Measurements from ENCODE around the gene M1AP. TPM values are rescaled to one million over a fixed set of nuclear protein-coding genes. Genes with fewer than 3 reads are reported as not detected.

The M1AP gene
- total RNA-seq, 1 experiment from 2014 or later: not detected

GRCh38 chr2:74618410-74619083 is 29.6 kb downstream of the M1AP start:
- no peaks in the 10 kb centered on the region for H3K79me2 ChIP-seq (ENCODE audit: low read length)
- ATAC-seq: no peak
- CTCF ChIA-PET: no interaction called here

DNA sequence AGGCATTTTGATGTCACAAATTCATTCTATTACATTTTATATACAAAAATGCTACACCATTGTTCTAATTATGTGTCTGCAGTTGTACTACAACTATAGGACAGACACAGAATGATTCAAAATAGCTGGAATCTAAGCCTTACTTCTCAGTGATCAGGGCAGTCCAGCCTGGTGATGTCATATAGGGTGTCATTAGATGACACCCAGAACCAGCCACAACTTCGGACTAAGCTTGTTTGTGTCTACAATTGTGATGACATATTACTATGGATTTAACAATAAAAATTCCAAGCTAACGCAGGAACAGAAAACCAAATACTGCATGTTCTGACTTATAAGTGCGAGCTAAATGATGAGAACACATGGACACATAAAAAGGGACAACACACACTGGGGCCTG is 31.0 kb downstream of the M1AP start:
- Histone ChIP-seq H3K9me2 (replicated peaks; ENCODE audit: low read length) (no peaks in the 10 kb centered on the region), H3K4me3 (ENCODE audit: low read length) (no peak overlapping the region), H3F3A (ENCODE audit: low read length, unreplicated experiment) (no peaks in the 10 kb centered on the region), H3K36me3 (ENCODE audit: low read depth, low read length) (no peaks in the 10 kb centered on the region), H4K20me1 (ENCODE audit: low read length) (no peaks in the 10 kb centered on the region), H3K9me3 (ENCODE audit: low read length) (no peaks in the 10 kb centered on the region), H3K27ac (ENCODE audit: low read length) (no peak overlapping the region), H3K4me1 (ENCODE audit: insufficient read depth, low read length) (no peaks in the 10 kb centered on the region), H3K79me2 (ENCODE audit: low read length) (no peaks in the 10 kb centered on the region), H3K9ac (ENCODE audit: low read length) (no peak overlapping the region), H3K27me3 (ENCODE audit: low read length) (peaks cover 53% of the 10 kb centered on the region), H2AFZ (ENCODE audit: low read length) (no peak overlapping the region), H3K4me2 (ENCODE audit: low read length) (no peak overlapping the region)
- BruUV-seq (replicated peaks): no TSS peak
- ATAC-seq: no peak
- POLR2A ChIA-PET (ENCODE audit: unreplicated experiment): no interaction called here
- intact Hi-C loops (cut with micrococcal nuclease): no loop called here
- TF ChIP-seq EZH2phosphoT487 (IDR thresholded peaks at IDR 0.05; ENCODE audit: borderline replicate concordance, low read length) (no peak), EZH2 (IDR thresholded peaks at IDR 0.05; ENCODE audit: low read length, unreplicated experiment) (no peak), CTCF (conservative IDR thresholded peaks at IDR 0.05; ENCODE audit: low read depth, low read length) (no peak)
- no peak for DNase-seq
- CTCF ChIA-PET: no interaction called here

More at GRCh38 chr2:74618410-74619083, 29.6 kb downstream of the M1AP start:
- POLR2A ChIA-PET (ENCODE audit: unreplicated experiment): no interaction called here
- Histone ChIP-seq H3K27me3 (ENCODE audit: low read length) (peaks cover 39% of the 10 kb centered on the region), H3K4me1 (ENCODE audit: insufficient read depth, low read length) (no peaks in the 10 kb centered on the region), H3K4me2 (ENCODE audit: low read length) (no peak overlapping the region), H3K9me2 (replicated peaks; ENCODE audit: low read length) (no peaks in the 10 kb centered on the region), H3F3A (ENCODE audit: low read length, unreplicated experiment) (no peaks in the 10 kb centered on the region), H3K36me3 (ENCODE audit: low read depth, low read length) (no peaks in the 10 kb centered on the region), H3K27ac (ENCODE audit: low read length) (no peak overlapping the region), H3K4me3 (ENCODE audit: low read length) (no peak overlapping the region), H3K9ac (ENCODE audit: low read length) (no peak overlapping the region), H3K9me3 (ENCODE audit: low read length) (no peaks in the 10 kb centered on the region), H4K20me1 (ENCODE audit: low read length) (no peaks in the 10 kb centered on the region), H2AFZ (ENCODE audit: low read length) (no peak overlapping the region)
- DNase-seq: no peak
- TF ChIP-seq CTCF (conservative IDR thresholded peaks at IDR 0.05; ENCODE audit: low read depth, low read length): no peak
- TF ChIP-seq EZH2phosphoT487 (IDR thresholded peaks at IDR 0.05; ENCODE audit: borderline replicate concordance, low read length): no peak
- TF ChIP-seq EZH2 (IDR thresholded peaks at IDR 0.05; ENCODE audit: low read length, unreplicated experiment): no peak
- intact Hi-C loops (cut with micrococcal nuclease): no loop called here
- BruUV-seq (replicated peaks): no TSS peak

DNA sequence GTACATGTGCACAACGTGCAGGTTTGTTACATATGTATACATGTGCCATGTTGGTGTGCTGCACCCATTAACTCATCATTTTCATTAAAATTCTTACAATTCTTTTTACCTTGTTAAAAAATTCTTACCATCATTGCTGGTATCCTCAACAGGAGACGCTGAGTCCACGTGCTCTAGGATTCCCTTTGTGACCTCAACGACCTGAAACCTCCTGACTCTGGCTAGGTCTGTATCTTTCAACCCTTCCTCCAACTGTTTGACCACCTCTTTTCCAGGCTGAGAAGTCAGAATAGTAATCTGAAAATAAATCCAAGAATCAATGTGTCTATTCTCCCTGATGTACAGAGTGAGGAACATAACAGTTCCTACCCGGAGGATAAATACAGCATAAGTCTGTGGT is 41.2 kb downstream of the M1AP start:
- Histone ChIP-seq H3K79me2 (ENCODE audit: low read length) (no peaks in the 10 kb centered on the region), H3K36me3 (ENCODE audit: low read depth, low read length) (no peaks in the 10 kb centered on the region), H3K9ac (ENCODE audit: low read length) (no peak overlapping the region), H2AFZ (ENCODE audit: low read length) (no peak overlapping the region), H3K9me2 (replicated peaks; ENCODE audit: low read length) (no peaks in the 10 kb centered on the region), H3K27me3 (ENCODE audit: low read length) (no peaks in the 10 kb centered on the region), H3K4me3 (ENCODE audit: low read length) (no peak overlapping the region), H4K20me1 (ENCODE audit: low read length) (no peaks in the 10 kb centered on the region), H3K27ac (ENCODE audit: low read length) (no peak overlapping the region), H3K9me3 (ENCODE audit: low read length) (no peaks in the 10 kb centered on the region), H3K4me2 (ENCODE audit: low read length) (no peak overlapping the region), H3F3A (ENCODE audit: low read length, unreplicated experiment) (no peaks in the 10 kb centered on the region), H3K4me1 (ENCODE audit: insufficient read depth, low read length) (peaks cover 8% of the 10 kb centered on the region)
- TF ChIP-seq CTCF (conservative IDR thresholded peaks at IDR 0.05; ENCODE audit: low read depth, low read length) (no peak), EZH2 (IDR thresholded peaks at IDR 0.05; ENCODE audit: low read length, unreplicated experiment) (no peak), EZH2phosphoT487 (IDR thresholded peaks at IDR 0.05; ENCODE audit: borderline replicate concordance, low read length) (no peak)
- POLR2A ChIA-PET (ENCODE audit: unreplicated experiment): no interaction called here
- DNase-seq (no peak), ATAC-seq (no peak)
- intact Hi-C loops (cut with micrococcal nuclease): loop anchor here (10.0 kb wide), 1 partner anchor 48 kb away; the partner anchor contains the start of gene SEMA4F
- CTCF ChIA-PET: no interaction called here
- no TSS peak for BruUV-seq (replicated peaks)
